ENCODE results near the gene PYHIN1.

Gene PYHIN1

DNA sequence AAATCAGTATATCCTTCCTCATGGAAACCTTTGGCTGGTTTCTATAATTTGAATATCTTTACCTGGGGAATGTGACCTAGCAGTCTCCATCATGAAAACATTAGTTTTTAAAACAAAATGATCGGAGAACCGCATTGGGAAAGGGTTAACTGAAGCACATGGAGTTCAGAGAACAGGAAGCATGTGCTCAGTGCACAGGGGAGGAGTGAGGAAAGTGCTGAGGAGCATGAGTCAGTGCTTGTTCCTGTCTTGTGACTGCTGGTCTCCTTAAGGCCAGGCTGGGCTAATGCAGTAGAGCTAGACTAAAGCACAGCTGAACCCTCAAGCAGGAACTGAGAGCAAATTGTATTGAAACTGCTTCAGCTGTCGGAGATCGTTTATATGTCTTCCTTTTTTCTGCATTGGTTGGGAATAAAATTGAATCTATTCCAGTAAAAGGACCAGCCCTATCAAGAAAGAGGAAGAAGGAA, 84.1 kb downstream of the PYHIN1 start:
- DNase-seq = no peak

- DNase-seq = no peak
Measured at GRCh38 chr1:159023723-159024122, 92.4 kb downstream of the PYHIN1 start.

DNA sequence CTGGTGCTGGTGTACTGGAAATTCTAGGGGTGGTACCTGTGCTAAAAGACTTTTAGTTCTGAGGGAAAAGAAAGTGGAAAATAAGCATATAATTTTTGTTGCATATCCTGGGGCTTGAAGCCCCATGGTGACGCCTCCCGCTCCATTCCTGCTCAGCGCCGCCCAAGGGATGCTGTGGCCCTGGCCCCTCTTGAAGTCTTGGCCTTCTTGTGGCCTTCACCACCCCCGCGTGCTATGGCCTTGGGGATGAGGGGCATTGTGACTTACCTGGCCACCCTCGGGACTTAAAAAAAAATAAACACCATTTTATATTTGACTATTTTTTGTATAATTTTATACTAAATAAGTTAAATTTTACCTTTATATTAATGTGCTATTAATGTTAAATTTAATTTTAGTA, 93.7 kb downstream of the PYHIN1 start:
- no peak for DNase-seq

Measured in NCI-H2227 treated with DMSO at 0.1 percent for 48 hours (cell line).